NCI-H69 (cell line): ENCODE data around the gene GKN1.

Experiments
- DNase-seq: peaks from one replicate; lab custom pipeline; 2025; lab: John Stamatoyannopoulos, UW

Gene GKN1

GRCh38 chr2:69010437-69011194 lies 36.2 kb downstream of the GKN1 start:
- no peak for DNase-seq

DNA sequence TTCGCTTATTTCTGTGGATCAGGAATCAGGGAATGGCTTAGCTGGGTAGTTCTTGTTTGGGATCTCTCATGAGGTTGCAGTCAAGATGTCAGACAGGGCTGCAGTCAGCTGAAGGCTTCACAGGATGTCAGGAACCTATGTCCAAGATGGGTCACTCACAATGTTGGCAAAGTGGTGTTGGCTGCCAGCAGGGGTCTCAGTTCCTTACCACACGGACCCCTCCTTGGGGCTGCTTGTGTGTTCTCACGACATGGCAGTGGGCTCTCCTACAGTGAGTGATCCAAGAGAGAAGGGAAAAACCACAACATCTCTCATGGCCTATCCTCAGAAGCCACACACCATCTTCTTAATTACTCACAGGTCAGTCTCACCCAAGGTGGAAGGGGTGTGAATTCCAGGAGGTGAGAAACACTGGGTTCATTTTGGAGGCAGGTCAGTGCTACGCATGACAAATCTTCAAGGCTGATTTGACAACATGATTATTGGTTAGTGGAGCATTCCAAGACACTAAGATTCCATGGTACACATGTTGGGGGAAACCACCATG lies 37.2 kb downstream of the GKN1 start:
- DNase-seq = no peak

DNA sequence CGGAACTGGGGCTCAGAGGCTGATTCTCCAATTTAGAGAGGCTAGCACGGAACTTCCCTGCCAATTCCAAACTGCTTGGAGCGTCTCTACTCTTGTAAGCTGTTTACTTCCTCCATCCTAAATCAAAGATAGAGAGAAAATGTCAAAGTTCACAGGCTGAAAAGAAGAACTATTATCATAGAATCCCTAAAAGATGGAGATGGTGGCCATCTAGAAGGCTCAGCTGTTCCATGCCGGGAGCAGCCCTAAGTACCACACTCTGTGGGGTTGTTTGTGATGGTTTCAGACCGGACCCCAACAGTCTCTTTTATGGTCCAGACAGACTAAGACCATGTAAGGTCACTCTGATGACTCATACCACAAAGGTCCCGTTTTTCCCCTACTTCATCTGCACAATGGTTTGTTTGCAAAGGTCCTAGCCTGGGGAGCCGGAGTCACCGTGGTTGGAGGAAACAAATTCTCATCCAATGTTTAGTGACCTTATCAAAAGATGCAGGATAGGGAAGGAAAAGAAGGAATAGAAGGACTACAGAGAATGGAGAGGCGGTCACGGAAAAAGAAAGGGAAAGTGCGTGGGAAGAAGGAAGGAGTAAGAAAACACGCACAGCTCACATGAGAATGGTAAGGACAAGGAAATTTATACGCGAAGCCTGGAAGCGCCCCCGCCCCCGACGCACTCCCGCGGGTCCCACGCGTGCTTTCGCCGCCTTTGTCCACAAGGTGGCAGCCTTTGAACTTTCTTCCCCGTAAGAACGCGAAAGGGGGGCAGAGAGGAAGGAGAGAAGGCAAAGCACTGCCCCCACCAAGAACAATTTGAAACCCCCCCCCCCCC lies 38.1 kb downstream of the GKN1 start:
- peak; percentile 69 for DNase-seq

DNA sequence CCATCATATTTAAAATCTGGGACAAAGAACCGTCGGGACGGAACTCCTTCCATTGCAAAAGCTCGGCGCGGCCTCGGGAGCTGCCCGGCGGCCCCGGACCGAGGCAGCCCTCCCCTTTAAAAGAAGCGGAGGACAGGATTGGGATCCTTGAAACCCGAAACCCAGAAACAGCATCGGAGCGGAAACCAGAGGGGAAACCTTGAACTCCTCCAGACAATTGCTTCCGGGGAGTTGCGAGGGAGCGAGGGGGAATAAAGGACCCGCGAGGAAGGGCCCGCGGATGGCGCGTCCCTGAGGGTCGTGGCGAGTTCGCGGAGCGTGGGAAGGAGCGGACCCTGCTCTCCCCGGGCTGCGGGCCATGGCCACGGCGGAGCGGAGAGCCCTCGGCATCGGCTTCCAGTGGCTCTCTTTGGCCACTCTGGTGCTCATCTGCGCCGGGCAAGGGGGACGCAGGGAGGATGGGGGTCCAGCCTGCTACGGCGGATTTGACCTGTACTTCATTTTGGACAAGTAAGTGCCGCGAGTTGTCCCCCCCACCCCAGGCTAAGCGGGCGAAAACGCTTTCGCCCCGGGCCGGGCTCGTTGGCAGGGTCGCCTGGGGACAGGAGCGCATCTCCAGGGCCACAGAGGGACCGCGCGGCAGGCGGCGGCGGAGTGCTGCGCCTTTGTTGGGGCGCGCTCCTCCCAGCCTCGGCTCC lies 38.9 kb downstream of the GKN1 start, which contains the start of gene ANTXR1:
Gene ANTXR1, plus strand, starts transcription at position 38 of the 698 bp plus-strand sequence. Its CDS starts 321 bp downstream, at position 359.
- DNase-seq = peak; percentile 69

DNA sequence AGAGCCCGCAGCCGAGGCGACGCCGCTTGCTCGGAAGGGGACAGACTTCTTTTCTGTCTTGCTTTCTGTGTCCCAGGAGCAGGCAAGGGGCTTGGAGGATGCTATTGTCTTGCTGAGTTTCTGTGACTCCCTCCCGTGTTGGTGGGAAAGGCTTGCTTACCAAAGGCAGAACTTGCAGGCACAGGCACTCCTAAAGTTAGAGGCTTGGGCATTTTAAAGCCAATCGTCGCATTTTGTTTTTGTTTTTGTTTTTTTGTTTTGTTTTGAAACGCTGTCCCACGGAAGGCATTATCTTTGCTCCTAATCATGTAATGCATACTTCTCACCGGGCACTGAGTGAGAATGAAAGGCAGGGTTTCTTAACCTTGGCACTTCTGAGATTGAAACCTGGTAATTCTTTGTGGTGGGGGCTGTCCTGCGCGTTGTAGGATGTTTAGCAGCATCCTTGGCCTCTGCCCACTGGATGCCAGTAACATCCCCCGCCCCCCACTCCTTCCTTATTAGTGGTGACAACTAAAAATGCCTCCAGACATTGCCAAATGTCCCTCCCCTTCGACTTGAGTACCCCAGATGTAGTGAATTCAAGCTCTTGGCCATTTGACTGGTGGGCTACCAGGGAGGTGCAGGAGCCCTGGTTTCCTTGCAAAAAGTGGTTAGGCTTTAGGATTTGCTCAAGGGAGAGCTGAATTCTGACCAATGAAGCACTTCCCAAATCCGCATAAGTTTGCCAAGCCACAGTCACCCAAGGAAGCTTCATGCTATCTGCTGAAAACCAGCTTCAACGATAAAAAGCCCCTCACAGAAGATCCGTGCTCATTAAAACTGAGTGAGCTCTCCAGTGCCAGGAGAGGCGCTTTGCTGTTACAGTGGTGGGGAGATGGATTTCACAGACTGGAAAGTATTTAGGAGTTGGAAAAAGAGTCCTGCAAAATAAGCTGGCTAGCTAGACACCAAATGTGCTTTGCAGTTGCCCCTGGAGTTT lies 39.7 kb downstream of the GKN1 start:
- no peak for DNase-seq

DNA sequence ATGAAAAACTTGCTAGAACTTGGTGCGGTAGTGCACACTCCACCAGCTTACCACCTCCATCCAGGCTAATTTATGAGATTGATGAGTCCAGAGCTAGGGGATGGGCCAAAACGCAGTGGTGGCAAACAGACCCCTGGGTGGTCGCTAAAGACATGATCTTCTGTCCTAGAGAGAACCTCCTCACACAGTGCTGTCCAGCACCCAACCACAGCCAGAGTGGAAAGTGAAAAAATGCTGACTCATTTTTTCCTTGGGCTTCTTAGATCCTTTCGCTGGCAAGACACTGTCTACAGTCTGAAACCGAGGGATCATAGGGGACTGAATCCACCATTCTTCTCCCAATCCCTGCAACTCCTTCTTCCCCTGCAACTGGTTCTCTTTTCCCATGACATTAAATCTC lies 42.6 kb downstream of the GKN1 start:
- no peak for DNase-seq

DNA sequence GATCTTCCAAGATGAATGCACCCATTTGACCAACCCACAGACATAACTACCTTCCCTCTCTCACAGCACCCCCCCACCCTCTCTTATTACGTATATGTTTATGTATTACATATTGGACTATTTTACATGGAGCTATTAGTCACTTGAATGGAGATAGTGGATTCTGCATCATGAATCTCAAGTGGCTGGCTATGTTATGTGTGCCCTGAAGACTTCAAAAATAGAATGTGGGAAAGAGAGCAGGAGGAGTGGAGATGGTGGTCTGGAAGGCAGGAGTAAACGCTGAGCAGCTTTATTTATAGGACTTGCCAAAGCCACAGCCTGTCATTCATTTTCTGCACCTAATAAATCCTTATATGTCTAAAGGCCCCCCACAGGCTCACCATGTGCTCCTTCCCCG lies 43.4 kb downstream of the GKN1 start:
- DNase-seq = no peak

- DNase-seq = no peak
These were observed 44.3 kb downstream of the GKN1 start for GRCh38 chr2:69018678-69019095.

- peak; percentile 32 for DNase-seq
These were observed 46.3 kb downstream of the GKN1 start for GRCh38 chr2:69020496-69021426.

GRCh38 chr2:69021727-69022126 lies 47.3 kb downstream of the GKN1 start:
- no peak for DNase-seq

DNA sequence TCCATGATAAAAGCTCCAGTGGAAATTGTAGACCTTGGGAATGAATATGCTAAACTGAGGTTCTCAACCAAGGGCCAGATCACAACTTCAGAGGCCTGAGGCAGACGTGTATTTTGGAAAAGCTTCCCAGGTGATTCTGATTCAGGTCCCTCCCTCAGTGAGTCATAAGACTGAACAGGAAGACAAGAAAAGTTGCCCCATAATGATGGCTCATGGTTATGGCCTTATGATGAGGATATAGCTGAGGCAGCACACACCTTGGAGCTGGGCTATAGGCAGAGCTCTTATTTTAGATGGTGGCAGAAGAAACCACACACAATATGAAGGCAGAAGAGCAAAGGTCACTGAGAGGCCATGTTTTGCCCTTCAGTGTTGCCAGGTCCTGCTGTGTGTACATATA lies 48.1 kb downstream of the GKN1 start:
- DNase-seq = no peak

DNA sequence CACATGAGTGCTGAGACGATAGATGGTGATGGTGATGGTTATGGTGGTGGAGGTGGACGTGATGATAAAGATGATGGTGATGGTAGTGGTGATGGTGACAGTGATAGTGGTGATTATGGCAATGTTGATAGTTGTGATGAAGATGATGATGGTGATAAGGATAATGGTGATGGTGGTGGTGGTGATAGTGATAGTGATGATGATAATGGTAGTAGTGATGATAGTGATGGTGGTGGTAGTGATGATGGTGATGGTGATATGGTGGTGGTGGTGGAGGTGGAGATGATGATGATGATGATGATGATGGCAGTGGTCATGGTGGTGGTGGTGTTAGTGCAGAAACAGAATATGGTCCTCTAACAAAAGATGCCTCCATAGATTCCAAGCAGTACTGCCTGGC lies 48.8 kb downstream of the GKN1 start:
- DNase-seq = no peak

GRCh38 chr2:69026026-69026425 lies 51.6 kb downstream of the GKN1 start:
- DNase-seq = peak; percentile 41

GRCh38 chr2:69026691-69027459 lies 52.4 kb downstream of the GKN1 start:
- no peak for DNase-seq
